IPS-11a (cell line): ENCODE measurements around the gene PFAS.
A peak's percentile ranks its signal among the peaks of the same experiment; 100 is the strongest.
"Not testable (repeated sequence)": the region's sequence is repeated elsewhere in the genome, so short reads cannot be mapped to it uniquely, and the experiment has no call there.

Source experiments
- H3K4me3 ChIP-seq: one replicate; pipeline ENCODE4 v1.5.1; 2013; ENCODE audit warnings: low read depth, low read length, control low read depth

Gene PFAS

GRCh38 chr17:8248751-8249607 is at the start of gene PFAS:
Gene PFAS, plus strand, starts transcription at chr17:8249289. Its CDS starts 4,649 bp downstream, at chr17:8253938.
- H3K4me3 ChIP-seq = peak within 1 kb of the TSS; percentile 95

- no peak overlapping the region for H3K4me3 ChIP-seq
These were observed 44.1 kb upstream of the PFAS start for GRCh38 chr17:8204761-8205555.

- H3K4me3 ChIP-seq = no peak overlapping the region
These were observed 42.6 kb upstream of the PFAS start for GRCh38 chr17:8206536-8206935.

- peak within 1 kb of the TSS; percentile 92 for H3K4me3 ChIP-seq
These were observed 39.0 kb upstream of the PFAS start, which contains the start of gene AURKB for GRCh38 chr17:8209907-8210760. Gene AURKB, minus strand, starts transcription at chr17:8210575. Its CDS starts 351 bp downstream, at chr17:8210224.

- peak overlapping the region; percentile 92 for H3K4me3 ChIP-seq
These were observed 38.2 kb upstream of the PFAS start for GRCh38 chr17:8210761-8211458.

- no peak overlapping the region for H3K4me3 ChIP-seq
These were observed 36.5 kb upstream of the PFAS start for GRCh38 chr17:8212312-8213180.

- H3K4me3 ChIP-seq = not testable (repeated sequence)
These were observed 35.1 kb upstream of the PFAS start for GRCh38 chr17:8214000-8214399.

GRCh38 chr17:8220783-8221662 is 28.1 kb upstream of the PFAS start:
- H3K4me3 ChIP-seq = peak overlapping the region; percentile 92

- H3K4me3 ChIP-seq = peak overlapping the region; percentile 92
These were observed 27.3 kb upstream of the PFAS start for GRCh38 chr17:8221663-8222379.

- H3K4me3 ChIP-seq = peak overlapping the region; percentile 92
These were observed 26.8 kb upstream of the PFAS start for GRCh38 chr17:8222380-8222629.

- H3K4me3 ChIP-seq = peak overlapping the region; percentile 92
These were observed 26.3 kb upstream of the PFAS start for GRCh38 chr17:8222630-8223355.

GRCh38 chr17:8223356-8224126 is 25.5 kb upstream of the PFAS start:
- H3K4me3 ChIP-seq = peak overlapping the region; percentile 92

- no peak overlapping the region for H3K4me3 ChIP-seq
These were observed 23.9 kb upstream of the PFAS start for GRCh38 chr17:8224891-8225812.

GRCh38 chr17:8225813-8226535 is 23.1 kb upstream of the PFAS start:
- H3K4me3 ChIP-seq = peak overlapping the region; percentile 17
